Stimulated activated CD4-positive, alpha-beta T cell treated with anti-CD3 and anti-CD28 coated beads, Interleukin-12 subunit alpha, Interleukin-12 subunit beta, amount 100 ng/mL, for 24 hours (primary cell): Measurements from ENCODE around the gene ASIC3.

Experiments
- DNase-seq, 2 experiments: peaks; one replicate each; pipeline ENCODE4 v3.0.0-alpha.2; 2020; ENCODE audit warnings: low read depth in 2 of 2

ASIC3 gene

DNA sequence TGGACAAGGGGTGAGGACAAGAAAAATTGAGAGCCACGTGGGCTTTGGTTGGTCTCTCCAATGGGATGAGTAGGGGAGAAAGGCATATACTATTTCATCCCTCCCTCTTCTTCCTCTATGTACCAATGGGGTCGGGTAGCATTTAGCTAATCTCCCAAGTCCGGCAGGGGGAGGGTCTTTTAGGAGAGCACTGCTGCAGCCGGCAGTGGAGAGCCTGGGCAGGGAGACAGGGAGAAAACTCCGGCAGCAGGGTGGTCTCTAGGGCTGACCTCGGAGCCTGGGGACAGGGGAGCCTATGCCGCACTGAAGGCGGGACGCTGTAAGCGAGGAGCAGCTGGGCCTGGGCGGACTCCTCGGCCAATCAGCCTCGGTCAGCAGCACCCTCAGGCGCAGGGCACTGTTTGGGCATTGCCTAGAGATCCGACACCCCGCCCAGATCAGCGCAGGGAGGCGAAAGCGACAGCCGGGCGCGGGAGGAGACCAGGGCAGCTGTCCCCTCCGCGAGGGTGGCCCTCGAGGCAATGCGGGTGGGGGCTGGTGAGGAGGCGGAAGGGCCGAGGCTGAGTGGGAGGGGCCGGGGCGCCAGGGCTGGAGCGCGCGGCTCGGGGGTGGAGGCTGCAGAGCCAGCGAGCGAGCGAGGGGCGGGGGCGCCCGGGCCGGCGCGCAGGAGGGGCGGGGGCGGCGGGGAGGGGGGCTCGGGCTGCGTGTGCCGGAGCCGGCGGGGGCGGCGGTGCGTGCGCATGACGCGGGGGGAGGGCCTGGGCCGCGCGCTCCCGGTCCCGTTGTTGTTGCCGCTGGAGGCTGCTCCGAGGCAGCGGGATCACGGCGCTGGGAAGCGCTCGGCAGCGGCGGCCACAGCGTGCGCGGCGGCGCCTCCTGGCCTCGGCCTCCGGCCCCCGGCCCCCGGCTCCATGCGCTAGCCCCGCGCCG is 37.6 kb downstream of the ASIC3 start, which contains the start of gene AGAP3:
Gene AGAP3, plus strand, starts transcription at position 785 of the 930 bp plus-strand sequence. CDS start 267 bp downstream, outside the sequence.
- peak; percentile 23 to 48 for DNase-seq

DNA sequence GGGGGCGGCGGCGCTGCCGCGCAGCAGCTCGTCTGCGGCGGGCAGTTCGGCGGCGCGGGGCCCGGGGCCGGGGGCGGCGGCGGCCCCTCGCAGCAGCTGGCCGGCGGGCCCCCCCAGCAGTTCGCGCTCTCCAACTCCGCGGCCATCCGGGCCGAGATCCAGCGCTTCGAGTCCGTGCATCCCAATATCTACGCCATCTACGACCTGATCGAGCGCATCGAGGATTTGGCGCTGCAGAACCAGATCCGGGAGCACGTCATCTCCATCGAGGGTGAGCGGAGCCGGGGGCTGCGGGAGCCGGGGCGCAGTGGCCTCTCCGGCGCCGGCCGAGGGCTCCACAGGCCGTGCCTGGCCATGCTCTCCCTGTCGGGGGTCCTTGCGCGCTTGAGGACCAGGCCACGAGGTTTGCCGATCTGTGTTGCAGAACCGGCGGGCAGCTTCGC is 38.5 kb downstream of the ASIC3 start:
- DNase-seq = no peak

DNA sequence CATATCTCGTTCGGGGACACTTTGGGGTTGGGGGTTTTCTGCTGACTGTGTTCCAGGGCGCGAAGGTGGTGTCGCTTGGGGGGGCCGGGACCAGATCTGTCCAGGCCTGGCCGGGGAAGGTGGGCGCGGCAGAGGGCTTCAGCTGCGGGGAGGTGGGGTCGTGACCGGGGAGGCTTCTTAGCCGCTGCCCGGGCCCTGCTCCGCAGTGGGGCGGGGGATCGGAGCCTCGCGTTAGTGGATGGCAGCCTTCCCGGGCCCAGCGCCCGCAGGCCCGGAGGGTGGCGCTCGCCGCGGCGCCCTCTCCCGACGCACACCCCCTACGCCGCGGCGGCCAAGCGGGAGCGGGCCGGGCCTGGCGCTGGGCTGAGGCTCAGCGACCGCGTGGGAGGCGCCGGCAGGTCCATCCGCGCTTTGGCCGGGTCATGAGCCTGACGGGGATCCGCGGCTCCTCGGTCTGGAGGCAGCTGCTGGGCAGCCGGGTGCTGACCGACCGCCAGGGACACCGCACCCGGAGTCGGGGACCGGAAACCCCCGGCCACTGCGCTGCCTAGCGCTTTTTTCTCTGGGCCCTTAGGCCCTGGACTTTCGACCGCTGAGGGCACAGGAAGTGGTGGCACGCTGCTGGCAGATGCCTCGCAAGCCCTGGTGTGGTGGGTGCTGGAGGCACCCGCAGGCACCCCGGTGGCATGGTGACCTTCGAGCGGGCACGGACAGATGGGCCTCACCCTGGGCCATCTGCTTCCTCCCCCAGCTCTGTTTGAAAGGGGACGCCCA is 39.1 kb downstream of the ASIC3 start:
- DNase-seq = no peak

DNA sequence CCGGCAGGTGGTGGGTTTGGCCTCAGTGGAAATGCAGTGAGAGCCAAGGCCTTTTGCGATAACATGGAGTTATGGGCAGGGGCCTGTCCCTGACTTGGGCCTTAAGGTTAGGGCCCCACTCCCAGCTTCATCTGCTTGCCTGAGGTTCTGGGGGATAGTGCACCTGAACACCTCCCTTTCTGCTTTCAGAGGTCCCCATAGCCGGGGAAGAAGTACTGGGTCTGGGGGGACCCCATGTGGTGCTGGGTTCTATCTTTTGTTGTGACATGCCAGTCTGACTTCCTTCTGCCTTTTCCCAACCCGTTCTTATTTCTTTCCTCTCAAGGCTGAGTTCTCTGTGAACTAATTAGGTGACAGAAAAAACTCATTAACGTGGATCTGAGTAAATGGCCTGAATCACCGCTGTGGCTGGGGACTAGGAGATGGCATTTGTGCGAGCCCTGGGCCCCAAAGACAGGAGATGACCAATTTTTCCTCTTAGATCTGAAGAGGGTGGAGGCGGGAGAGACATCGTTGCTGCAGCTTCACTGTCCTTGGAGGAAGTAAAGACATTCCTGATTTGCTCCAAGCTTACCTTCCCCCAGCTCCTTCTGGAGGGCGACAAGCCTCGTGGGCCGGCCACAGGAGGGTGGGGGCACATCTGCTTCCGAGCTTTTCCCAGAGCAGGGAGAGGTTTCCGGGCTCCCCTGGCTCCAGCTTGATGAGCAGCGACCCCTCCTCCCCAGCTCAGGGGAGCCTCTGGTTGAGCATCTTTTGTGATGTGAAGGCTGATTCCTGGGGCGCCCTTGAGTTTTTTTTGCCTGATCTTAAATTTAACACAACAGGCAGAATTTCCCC is 39.9 kb downstream of the ASIC3 start:
- no peak for DNase-seq

DNA sequence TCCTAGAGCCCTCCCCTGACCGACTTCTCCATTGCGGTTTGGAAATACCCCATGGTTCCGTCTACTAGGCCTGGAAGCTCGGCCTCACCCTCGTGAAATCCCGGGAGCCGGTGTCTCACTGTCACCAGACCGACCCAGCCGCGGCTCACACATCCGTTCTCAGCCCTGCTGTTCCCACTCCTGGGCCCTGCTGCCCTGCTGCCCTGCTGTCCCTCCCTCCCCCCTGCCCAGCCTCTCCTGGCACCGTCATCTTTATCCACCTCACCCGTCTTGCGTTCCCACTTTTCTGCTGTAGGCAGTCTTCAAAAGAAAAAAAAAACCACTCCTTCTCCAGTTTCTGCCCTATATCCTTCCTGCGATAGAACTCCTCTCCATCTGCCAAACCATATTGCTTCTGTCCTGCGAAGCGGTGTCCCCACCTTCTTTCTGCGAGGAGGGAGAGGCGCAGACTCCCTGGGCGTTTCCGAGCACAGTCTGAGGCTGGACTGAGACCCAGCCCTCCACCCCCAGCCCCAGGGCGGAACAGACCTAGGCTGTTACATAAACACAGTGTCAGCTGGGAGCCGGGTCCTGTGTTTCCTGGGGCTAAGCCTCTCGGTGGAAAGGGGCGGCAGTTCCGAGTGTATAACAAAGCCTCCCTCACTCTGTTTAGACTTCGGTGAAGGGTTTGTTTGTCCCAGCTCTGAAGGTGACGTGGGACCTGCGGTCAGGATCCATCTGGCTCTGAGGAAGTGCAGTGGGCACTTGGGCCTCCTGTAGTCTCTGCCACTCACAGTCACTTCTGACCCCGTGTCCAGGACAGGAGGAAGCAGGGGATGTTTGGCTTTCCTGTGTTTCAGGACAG is 40.7 kb downstream of the ASIC3 start:
- DNase-seq = no peak

- no peak for DNase-seq
These were observed 41.8 kb downstream of the ASIC3 start for GRCh38 chr7:151089893-151090730.

- no peak for DNase-seq
These were observed 42.7 kb downstream of the ASIC3 start for GRCh38 chr7:151091003-151091402.

- DNase-seq = no peak
These were observed 43.1 kb downstream of the ASIC3 start for GRCh38 chr7:151091431-151091830.

DNA sequence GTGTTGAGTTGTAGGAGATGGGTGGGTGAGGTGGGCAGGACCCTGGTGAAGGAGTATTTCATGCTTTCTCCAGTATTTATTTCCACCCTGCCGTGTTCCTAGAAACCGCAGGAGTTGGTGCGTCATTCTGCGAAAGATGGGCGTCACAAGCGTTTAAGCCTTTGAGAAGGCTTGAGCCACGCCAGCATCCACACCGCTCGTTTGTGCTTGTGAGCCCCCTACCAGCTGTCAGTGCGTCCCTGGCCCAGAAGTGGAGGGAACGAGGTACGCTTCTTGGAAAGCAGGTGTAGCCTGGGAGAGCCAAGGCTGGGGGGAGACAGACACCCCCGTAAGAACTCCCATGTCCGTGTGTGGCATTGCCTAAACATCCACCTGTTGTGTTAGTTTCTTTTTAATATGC is 43.7 kb downstream of the ASIC3 start:
- no peak for DNase-seq

- no peak for DNase-seq
These were observed 45.4 kb downstream of the ASIC3 start for GRCh38 chr7:151093748-151094147.

DNA sequence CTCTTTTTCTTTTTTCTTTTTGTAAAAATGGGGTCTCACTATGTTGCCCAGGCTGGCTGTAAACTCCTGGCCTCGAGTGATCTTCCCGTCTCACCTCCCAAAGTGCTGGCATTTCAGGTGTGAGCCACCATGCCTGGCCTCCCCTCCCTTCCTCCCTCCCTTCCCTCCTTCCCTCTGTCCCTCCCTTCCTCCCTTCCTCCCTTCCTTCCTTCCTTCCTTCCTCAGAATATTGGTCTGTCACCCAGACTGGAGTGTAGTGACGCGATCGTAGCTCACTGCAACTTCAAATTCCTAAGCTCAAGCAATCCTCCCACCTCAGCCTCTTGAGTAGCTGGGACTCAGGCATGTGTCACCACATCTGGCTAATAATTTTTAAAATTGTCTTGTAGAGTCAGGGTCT is 46.3 kb downstream of the ASIC3 start:
- no peak for DNase-seq

GRCh38 chr7:151095123-151095797 is 46.9 kb downstream of the ASIC3 start:
- no peak for DNase-seq

GRCh38 chr7:151095828-151096475 is 47.6 kb downstream of the ASIC3 start:
- DNase-seq = no peak

GRCh38 chr7:151099486-151100211 is 51.3 kb downstream of the ASIC3 start:
- no peak for DNase-seq

GRCh38 chr7:151100921-151101320 is 52.6 kb downstream of the ASIC3 start:
- no peak for DNase-seq

GRCh38 chr7:151101621-151102396 is 53.5 kb downstream of the ASIC3 start:
- DNase-seq = no peak
